MM.1S (cell line): ENCODE data around the gene GPR148.

Source experiments
- DNase-seq: peaks from one replicate; pipeline ENCODE4 v3.0.0-alpha.2; 2015
- H2AFZ ChIP-seq: fragments of 300-600 bp; sonication (generic); 2 replicates; pipeline ENCODE4 v1.6.0; 2016; ENCODE audit warnings: antibody characterized with exemption, low read length
- H3F3A ChIP-seq: fragments of 300-600 bp; sonication (generic); 2 replicates; pipeline ENCODE4 v1.6.1; 2016; ENCODE audit warnings: mild to moderate bottlenecking, antibody characterized with exemption, low read length, moderate library complexity, mixed read lengths; ENCODE audit not compliant: insufficient read depth
- H3K27ac ChIP-seq: fragments of 300-600 bp; sonication (generic); 2 replicates; pipeline ENCODE4 v1.5.1; 2016; ENCODE audit warnings: mild to moderate bottlenecking, low read length
- H3K27me3 ChIP-seq: fragments of 300-600 bp; sonication (generic); replicated peaks from 2 replicates; pipeline ENCODE4 v1.6.0; 2016; ENCODE audit warnings: low read length; ENCODE audit not compliant: insufficient read depth
- H3K36me3 ChIP-seq: fragments of 300-600 bp; sonication (generic); replicated peaks from 2 replicates; pipeline ENCODE4 v1.6.1; 2016; ENCODE audit warnings: mild to moderate bottlenecking, low read length, mixed read lengths; ENCODE audit not compliant: insufficient read depth
- H3K4me1 ChIP-seq: fragments of 300-600 bp; sonication (generic); 2 replicates; pipeline ENCODE4 v1.6.1; 2016; ENCODE audit warnings: low read length, mixed read lengths
- H3K4me2 ChIP-seq: fragments of 300-600 bp; sonication (generic); 2 replicates; pipeline ENCODE4 v1.6.0; 2016; ENCODE audit warnings: low read depth, low read length
- H3K4me3 ChIP-seq: fragments of 300-600 bp; sonication (generic); 2 replicates; pipeline ENCODE4 v1.5.1; 2016; ENCODE audit warnings: low read length, mixed read lengths
- H3K79me2 ChIP-seq: fragments of 300-600 bp; sonication (generic); 2 replicates; pipeline ENCODE4 v1.6.1; 2016; ENCODE audit warnings: mixed run types, low read length, mixed read lengths
- H3K9ac ChIP-seq: fragments of 300-600 bp; sonication (generic); 2 replicates; pipeline ENCODE4 v1.6.1; 2016; ENCODE audit warnings: low read length, mixed read lengths
- H3K9me2 ChIP-seq: fragments of 300-600 bp; sonication (generic); replicated peaks from 2 replicates; pipeline ENCODE4 v1.6.1; 2016; ENCODE audit warnings: mild to moderate bottlenecking, low read length, mixed read lengths; ENCODE audit not compliant: insufficient read depth
- H3K9me3 ChIP-seq: fragments of 300-600 bp; sonication (generic); replicated peaks from 2 replicates; pipeline ENCODE4 v1.6.1; 2016; ENCODE audit warnings: mild to moderate bottlenecking, low read length, mixed read lengths; ENCODE audit not compliant: insufficient read depth
- H4K20me1 ChIP-seq: fragments of 300-600 bp; sonication (generic); 2 replicates; pipeline ENCODE4 v1.6.1; 2016; ENCODE audit warnings: mild to moderate bottlenecking, low read length, moderate library complexity, mixed read lengths; ENCODE audit not compliant: insufficient read depth
- EZH2 ChIP-seq: fragments of 300-600 bp; sonication (generic); optimal IDR thresholded peaks from 2 replicates; pipeline ENCODE3; 2017; ENCODE audit warnings: low read depth, mild to moderate bottlenecking, antibody characterized with exemption, low read length, mixed read lengths
- EZH2phosphoT487 ChIP-seq: fragments of 300-600 bp; sonication (generic); IDR thresholded peaks from 2 replicates; pipeline ENCODE4 v1.6.1; 2018; ENCODE audit warnings: antibody characterized with exemption, low read length
- TF ChIP-seq, protein P1 (sequence below): fragments of 300-600 bp; sonication (generic); IDR thresholded peaks from 2 replicates; pipeline ENCODE4 v1.5.1; 2016; ENCODE audit warnings: antibody characterized with exemption, low read length, mixed read lengths

The GPR148 gene

DNA sequence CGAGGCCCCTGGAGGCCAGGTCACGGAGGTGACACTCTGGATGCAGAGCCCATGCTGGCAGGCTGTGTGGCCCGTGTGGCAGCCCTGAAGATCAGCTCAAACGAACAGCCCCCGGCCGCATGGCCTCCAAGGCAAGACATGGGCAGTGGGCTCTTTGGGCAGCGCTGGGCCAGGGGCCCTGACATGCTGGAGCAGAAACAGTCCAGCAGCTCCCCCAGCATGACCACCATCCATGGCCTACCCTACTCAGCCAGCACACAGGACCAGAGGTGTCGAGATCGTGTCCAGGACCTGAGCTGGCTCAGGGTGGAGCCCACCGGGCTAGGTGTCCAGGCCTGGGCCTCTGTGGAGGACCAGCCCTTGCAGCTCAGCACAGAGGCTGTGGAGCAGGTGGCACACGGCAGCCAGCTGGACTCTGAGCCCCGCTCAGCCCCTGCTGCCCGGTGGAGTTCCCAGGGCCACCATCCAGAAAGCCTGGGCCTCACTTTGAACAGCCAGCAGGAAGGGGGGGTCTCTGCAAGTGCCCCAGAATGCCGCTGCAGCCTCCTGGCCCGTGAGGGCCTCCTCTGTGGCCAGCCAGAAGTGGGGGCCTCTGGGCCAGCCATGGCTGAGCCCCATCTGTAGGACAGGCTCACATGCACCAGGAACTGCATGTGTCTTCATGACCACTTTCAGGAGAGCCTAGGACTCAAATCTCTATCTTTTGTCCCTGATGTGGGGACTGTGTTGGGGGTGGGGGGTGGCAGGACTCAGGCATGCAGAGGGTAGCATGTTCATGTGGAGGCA, 35.4 kb downstream of the GPR148 start:
- Histone ChIP-seq H3F3A (no peaks in the 10 kb centered on the region), H3K4me1 (no peaks in the 10 kb centered on the region), H3K79me2 (no peaks in the 10 kb centered on the region), H3K9me2 (no peaks in the 10 kb centered on the region), H3K4me2 (no peak overlapping the region), H3K27ac (no peak overlapping the region), H3K9me3 (no peaks in the 10 kb centered on the region), H3K27me3 (no peaks in the 10 kb centered on the region), H2AFZ (no peak overlapping the region), H3K36me3 (no peaks in the 10 kb centered on the region), H4K20me1 (no peaks in the 10 kb centered on the region), H3K4me3 (no peak overlapping the region), H3K9ac (no peak overlapping the region)
- DNase-seq: no peak
- TF ChIP-seq, protein P1, sequence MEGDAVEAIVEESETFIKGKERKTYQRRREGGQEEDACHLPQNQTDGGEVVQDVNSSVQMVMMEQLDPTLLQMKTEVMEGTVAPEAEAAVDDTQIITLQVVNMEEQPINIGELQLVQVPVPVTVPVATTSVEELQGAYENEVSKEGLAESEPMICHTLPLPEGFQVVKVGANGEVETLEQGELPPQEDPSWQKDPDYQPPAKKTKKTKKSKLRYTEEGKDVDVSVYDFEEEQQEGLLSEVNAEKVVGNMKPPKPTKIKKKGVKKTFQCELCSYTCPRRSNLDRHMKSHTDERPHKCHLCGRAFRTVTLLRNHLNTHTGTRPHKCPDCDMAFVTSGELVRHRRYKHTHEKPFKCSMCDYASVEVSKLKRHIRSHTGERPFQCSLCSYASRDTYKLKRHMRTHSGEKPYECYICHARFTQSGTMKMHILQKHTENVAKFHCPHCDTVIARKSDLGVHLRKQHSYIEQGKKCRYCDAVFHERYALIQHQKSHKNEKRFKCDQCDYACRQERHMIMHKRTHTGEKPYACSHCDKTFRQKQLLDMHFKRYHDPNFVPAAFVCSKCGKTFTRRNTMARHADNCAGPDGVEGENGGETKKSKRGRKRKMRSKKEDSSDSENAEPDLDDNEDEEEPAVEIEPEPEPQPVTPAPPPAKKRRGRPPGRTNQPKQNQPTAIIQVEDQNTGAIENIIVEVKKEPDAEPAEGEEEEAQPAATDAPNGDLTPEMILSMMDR: no peak
- no peak for TF ChIP-seq EZH2
- no peak for TF ChIP-seq EZH2phosphoT487

- TF ChIP-seq EZH2phosphoT487 (no peak), EZH2 (no peak)
- TF ChIP-seq, protein P1: no peak
- Histone ChIP-seq H3K27ac (no peak overlapping the region), H4K20me1 (no peaks in the 10 kb centered on the region), H3K36me3 (no peaks in the 10 kb centered on the region), H3F3A (no peaks in the 10 kb centered on the region), H3K4me2 (no peak overlapping the region), H3K9ac (no peak overlapping the region), H3K9me2 (no peaks in the 10 kb centered on the region), H3K79me2 (no peaks in the 10 kb centered on the region), H3K4me1 (no peaks in the 10 kb centered on the region), H3K4me3 (no peak overlapping the region), H3K9me3 (no peaks in the 10 kb centered on the region), H3K27me3 (no peaks in the 10 kb centered on the region), H2AFZ (no peak overlapping the region)
- DNase-seq: no peak
Measured at GRCh38 chr2:130764821-130765115, 35.9 kb downstream of the GPR148 start.

DNA sequence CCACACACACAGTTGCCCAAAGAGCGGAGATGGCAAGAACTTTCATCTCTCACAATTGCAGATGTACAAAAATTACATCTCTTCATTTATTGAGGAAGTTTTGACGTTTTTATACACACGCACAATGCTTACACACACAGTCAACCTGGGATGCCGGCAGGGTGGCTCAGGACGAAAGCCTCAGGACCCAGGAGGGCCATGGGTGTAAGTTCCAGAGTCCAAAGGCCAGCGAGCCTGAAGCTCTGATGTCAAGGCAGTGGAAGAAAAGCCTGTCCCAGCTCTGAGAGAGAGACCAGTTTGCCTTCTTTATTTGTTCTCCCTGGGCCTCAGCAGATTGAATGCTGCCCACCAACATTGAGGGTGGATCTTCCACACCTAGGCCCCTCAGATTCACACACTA, 36.6 kb downstream of the GPR148 start:
- Histone ChIP-seq H3K4me2 (no peak overlapping the region), H3K27me3 (no peaks in the 10 kb centered on the region), H4K20me1 (no peaks in the 10 kb centered on the region), H3K9ac (no peak overlapping the region), H3K9me2 (no peaks in the 10 kb centered on the region), H2AFZ (no peak overlapping the region), H3K79me2 (no peaks in the 10 kb centered on the region), H3K4me1 (no peaks in the 10 kb centered on the region), H3K36me3 (no peaks in the 10 kb centered on the region), H3F3A (no peaks in the 10 kb centered on the region), H3K9me3 (no peaks in the 10 kb centered on the region), H3K27ac (no peak overlapping the region), H3K4me3 (no peak overlapping the region)
- TF ChIP-seq, protein P1: no peak
- TF ChIP-seq EZH2: no peak
- no peak for TF ChIP-seq EZH2phosphoT487
- no peak for DNase-seq
